OCI-LY3 (cell line): ENCODE data around the gene MPDU1.

Source experiments
- H2AFZ ChIP-seq: fragments of 200-600, 300-600 bp; shearing (Covaris generic); 2 replicates; pipeline ENCODE4 v1.6.0; 2014; ENCODE audit warnings: antibody characterized with exemption, low read depth, low read length
- H3K27ac ChIP-seq: fragments of 200-600, 300-600 bp; sonication (generic); 2 replicates; pipeline ENCODE4 v1.5.1; 2014; ENCODE audit warnings: mild to moderate bottlenecking, low read length, moderate library complexity, mixed read lengths
- H3K27me3 ChIP-seq: fragments of 200-600, 300-600 bp; sonication (generic); 2 replicates; pipeline ENCODE4 v1.6.1; 2014; ENCODE audit warnings: low read depth, low read length, mixed read lengths
- H3K36me3 ChIP-seq: fragments of 200-600, 300-600 bp; sonication (generic); replicated peaks from 2 replicates; pipeline ENCODE3; 2014; ENCODE audit warnings: low read depth, low read length, mixed read lengths
- H3K4me1 ChIP-seq: fragments of 300-600, 200-600 bp; sonication (generic); 2 replicates; pipeline ENCODE4 v1.6.1; 2014; ENCODE audit warnings: low read length, mixed read lengths
- H3K4me2 ChIP-seq: fragments of 200-600, 300-600 bp; sonication (generic); 2 replicates; pipeline ENCODE4 v1.6.1; 2014; ENCODE audit warnings: low read length, mixed read lengths
- H3K4me3 ChIP-seq: fragments of 300-600, 200-600 bp; sonication (generic); 2 replicates; pipeline ENCODE4 v1.5.1; 2014; ENCODE audit warnings: antibody characterized with exemption, mild to moderate bottlenecking, low read length, moderate library complexity
- H3K79me2 ChIP-seq: fragments of 300-600, 200-600 bp; shearing (Covaris generic); 2 replicates; pipeline ENCODE4 v1.6.1; 2014; ENCODE audit warnings: mild to moderate bottlenecking, low read length, mixed read lengths
- H3K9ac ChIP-seq: fragments of 300-600, 200-600 bp; shearing (Covaris generic); 2 replicates; pipeline ENCODE4 v1.6.0; 2014; ENCODE audit warnings: mild to moderate bottlenecking, low read length, moderate library complexity
- H3K9me3 ChIP-seq: fragments of 200-600, 300-600 bp; shearing (Covaris generic); 2 replicates; pipeline ENCODE4 v1.6.1; 2014; ENCODE audit warnings: low read length, mixed read lengths; ENCODE audit not compliant: insufficient read depth
- H4K20me1 ChIP-seq: fragments of 200-600, 300-600 bp; sonication (generic); 2 replicates; pipeline ENCODE4 v1.6.1; 2016; ENCODE audit warnings: low read length, mixed read lengths; ENCODE audit not compliant: insufficient read depth
- EZH2phosphoT487 ChIP-seq: fragments of 200-600 bp; shearing (Covaris generic); IDR thresholded peaks from 2 replicates; pipeline ENCODE4 v1.6.1; 2018; ENCODE audit warnings: antibody characterized with exemption, mixed run types, low read depth
- TF ChIP-seq, protein P1 (sequence below): fragments of 200-600, 300-600 bp; sonication (generic); IDR thresholded peaks from 2 replicates; pipeline ENCODE4 v1.5.1; 2014; ENCODE audit warnings: antibody characterized with exemption, low read length, low read depth

MPDU1 gene

DNA sequence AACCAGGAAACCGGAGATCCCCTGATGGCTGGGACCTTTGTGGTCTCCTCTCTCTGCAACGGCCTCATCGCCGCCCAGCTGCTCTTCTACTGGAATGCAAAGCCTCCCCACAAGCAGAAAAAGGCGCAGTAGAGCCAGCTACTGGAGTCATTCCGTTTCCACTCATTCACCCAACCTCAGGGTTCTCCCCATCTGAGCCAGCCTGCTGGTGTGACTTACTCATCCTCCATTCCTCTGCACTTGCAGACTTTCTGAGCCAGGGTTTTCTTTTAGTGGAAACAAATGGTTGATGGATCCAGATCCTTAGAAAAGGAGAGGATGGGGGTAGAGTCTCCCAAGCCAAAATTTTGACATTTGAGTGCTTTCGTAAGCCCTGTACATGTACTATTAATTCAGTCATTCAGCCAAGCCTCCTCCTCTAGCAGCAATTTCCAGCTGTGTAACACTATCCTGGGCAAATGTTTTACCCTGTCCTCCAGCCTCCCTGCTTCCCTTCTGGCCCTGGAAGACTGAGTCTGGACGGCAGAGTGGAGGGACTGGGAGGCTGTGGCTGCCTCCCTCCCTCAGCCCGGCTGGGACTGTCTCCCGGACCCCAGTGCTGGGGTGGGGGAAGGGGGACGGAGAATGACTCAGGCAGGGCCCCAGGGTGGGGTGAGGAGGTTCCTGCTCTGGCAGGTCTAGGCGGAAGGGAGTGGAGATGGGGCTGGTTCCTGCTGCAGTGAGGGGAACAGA, 3.9 kb downstream of the MPDU1 start:
- TF ChIP-seq EZH2phosphoT487 = no peak
- TF ChIP-seq, protein P1, sequence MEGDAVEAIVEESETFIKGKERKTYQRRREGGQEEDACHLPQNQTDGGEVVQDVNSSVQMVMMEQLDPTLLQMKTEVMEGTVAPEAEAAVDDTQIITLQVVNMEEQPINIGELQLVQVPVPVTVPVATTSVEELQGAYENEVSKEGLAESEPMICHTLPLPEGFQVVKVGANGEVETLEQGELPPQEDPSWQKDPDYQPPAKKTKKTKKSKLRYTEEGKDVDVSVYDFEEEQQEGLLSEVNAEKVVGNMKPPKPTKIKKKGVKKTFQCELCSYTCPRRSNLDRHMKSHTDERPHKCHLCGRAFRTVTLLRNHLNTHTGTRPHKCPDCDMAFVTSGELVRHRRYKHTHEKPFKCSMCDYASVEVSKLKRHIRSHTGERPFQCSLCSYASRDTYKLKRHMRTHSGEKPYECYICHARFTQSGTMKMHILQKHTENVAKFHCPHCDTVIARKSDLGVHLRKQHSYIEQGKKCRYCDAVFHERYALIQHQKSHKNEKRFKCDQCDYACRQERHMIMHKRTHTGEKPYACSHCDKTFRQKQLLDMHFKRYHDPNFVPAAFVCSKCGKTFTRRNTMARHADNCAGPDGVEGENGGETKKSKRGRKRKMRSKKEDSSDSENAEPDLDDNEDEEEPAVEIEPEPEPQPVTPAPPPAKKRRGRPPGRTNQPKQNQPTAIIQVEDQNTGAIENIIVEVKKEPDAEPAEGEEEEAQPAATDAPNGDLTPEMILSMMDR = no peak

DNA sequence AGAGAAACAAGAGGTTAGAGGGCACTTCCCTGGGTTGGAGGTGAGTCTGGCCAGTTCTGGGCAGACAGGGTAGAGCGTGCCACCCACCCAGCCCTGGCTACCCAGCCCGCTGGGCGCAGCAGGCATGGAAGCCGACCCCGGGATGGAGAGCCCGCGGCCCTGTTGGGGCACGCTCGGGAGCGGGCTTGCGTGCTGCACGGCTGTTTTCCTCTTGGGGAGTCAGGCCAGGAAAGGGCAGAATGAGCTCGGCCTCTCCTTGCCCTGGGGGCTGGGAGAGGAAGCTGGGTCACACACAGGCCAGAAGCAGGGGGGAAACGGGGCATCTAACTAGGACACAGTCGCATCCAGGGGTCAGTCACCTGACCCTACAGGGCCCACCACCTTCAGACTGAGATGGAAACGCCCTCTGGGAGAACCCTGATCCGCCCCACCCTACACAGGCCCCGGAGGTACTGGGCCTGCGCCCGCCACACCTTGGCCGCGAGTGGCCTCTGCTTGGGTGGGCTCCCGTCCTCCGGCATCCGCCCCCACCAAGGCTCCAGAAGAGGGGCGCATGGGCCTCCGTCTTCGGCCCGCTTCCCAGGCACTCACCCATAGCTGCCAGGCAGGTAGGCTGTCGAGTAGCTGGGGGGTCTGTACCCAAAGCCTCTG, 5.0 kb downstream of the MPDU1 start:
- no peak overlapping the region for H2AFZ ChIP-seq
- H3K4me2 ChIP-seq = no peak overlapping the region
- no peaks in the 10 kb centered on the region for H3K36me3 ChIP-seq
- no peaks in the 10 kb centered on the region for H4K20me1 ChIP-seq
- peaks cover 4% of the 10 kb centered on the region; the same call in 1 of the 2 replicates for H3K4me1 ChIP-seq
- H3K9ac ChIP-seq = no peak overlapping the region
- TF ChIP-seq EZH2phosphoT487 = no peak
- TF ChIP-seq, protein P1 = no peak
- no peaks in the 10 kb centered on the region for H3K27me3 ChIP-seq
- no peak overlapping the region for H3K4me3 ChIP-seq
- peaks cover 17% of the 10 kb centered on the region for H3K79me2 ChIP-seq
- H3K27ac ChIP-seq = no peak overlapping the region
- H3K9me3 ChIP-seq = no peaks in the 10 kb centered on the region

More for the DNA sequence above, 3.9 kb downstream of the MPDU1 start:
- H3K9me3 ChIP-seq = no peaks in the 10 kb centered on the region
- no peak overlapping the region for H3K9ac ChIP-seq
- H3K27ac ChIP-seq = no peak overlapping the region
- peaks cover 13% of the 10 kb centered on the region for H3K4me1 ChIP-seq
- peaks cover 2% of the 10 kb centered on the region for H3K36me3 ChIP-seq
- H3K27me3 ChIP-seq = no peaks in the 10 kb centered on the region
- H3K79me2 ChIP-seq = peaks cover 26% of the 10 kb centered on the region
- H4K20me1 ChIP-seq = no peaks in the 10 kb centered on the region
- no peak overlapping the region for H3K4me2 ChIP-seq
- H3K4me3 ChIP-seq = no peak overlapping the region
- no peak overlapping the region for H2AFZ ChIP-seq

DNA sequence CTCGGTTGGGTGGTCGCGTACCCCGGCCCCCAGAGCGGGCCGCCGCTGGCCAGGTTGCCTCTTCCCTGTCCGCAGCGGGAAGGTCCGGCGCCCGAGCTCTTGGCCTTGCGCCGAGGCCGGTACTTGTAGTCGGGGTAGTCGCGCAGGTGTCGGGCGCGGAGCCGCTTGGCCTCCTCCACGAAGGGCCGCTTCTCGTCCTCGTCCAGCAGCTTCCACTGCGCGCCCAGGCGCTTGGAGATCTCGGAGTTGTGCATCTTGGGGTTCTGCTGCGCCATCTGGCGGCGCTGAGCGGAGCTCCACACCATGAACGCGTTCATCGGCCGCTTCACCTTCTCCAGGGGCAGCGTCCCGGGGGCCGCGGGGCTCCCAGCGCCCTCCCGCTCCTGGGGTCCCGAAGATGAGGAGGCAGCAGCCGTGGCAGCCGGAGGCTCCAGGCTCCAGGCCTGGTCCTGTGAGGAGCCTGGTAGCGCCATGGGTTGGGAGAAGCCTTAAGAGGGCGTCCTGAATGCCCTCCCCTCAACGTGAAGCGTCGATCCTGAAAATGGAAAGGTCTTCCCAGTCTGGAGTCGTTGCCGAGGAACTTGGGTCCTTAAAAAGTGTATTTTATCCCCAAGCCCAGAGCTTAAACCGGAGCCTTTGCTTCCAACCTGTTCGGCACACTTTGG, 5.7 kb downstream of the MPDU1 start:
- TF ChIP-seq, protein P1 = no peak
- no peak for TF ChIP-seq EZH2phosphoT487
- Histone ChIP-seq H3K4me1 (peaks cover 8% of the 10 kb centered on the region; the same call in 1 of the 2 replicates), H3K9me3 (no peaks in the 10 kb centered on the region), H3K4me3 (no peak overlapping the region), H3K4me2 (no peak overlapping the region), H3K9ac (no peak overlapping the region), H4K20me1 (no peaks in the 10 kb centered on the region), H3K36me3 (peaks cover 3% of the 10 kb centered on the region), H2AFZ (no peak overlapping the region), H3K27ac (no peak overlapping the region), H3K79me2 (peaks cover 15% of the 10 kb centered on the region), H3K27me3 (no peaks in the 10 kb centered on the region)
